ENCODE data around the gene TMEM94.

The TMEM94 gene

GRCh38 chr17:75512926-75513640 lies 56.6 kb downstream of the TMEM94 start:
- DNase-seq (ENCODE audit: low read depth), result peak; percentile 46
- no peak for TF ChIP-seq CTCF (conservative IDR thresholded peaks at IDR 0.05; ENCODE audit: control insufficient read depth, insufficient read depth, low read depth, low read length)
- H3K4me3 ChIP-seq (ENCODE audit: control insufficient read depth, low read depth, low read length), result no peak overlapping the region

- TF ChIP-seq CTCF (conservative IDR thresholded peaks at IDR 0.05; ENCODE audit: control insufficient read depth, insufficient read depth, low read depth, low read length), result no peak
- no peak overlapping the region for H3K4me3 ChIP-seq (ENCODE audit: control insufficient read depth, low read depth, low read length)
Observed at GRCh38 chr17:75513641-75514000, 57.2 kb downstream of the TMEM94 start.

GRCh38 chr17:75514299-75514918 lies 58.0 kb downstream of the TMEM94 start:
- peak overlapping the region; percentile 61 for H3K4me3 ChIP-seq (ENCODE audit: control insufficient read depth, low read depth, low read length)
- TF ChIP-seq CTCF (conservative IDR thresholded peaks at IDR 0.05; ENCODE audit: control insufficient read depth, insufficient read depth, low read depth, low read length), result no peak
- DNase-seq (ENCODE audit: low read depth), result no peak

More at GRCh38 chr17:75513641-75514000, 57.2 kb downstream of the TMEM94 start:
- DNase-seq (ENCODE audit: low read depth), result no peak

- H3K4me3 ChIP-seq (ENCODE audit: control insufficient read depth, low read depth, low read length), result peak overlapping the region; percentile 61
- TF ChIP-seq CTCF (conservative IDR thresholded peaks at IDR 0.05; ENCODE audit: control insufficient read depth, insufficient read depth, low read depth, low read length), result no peak
- no peak for DNase-seq (ENCODE audit: low read depth)
Observed at GRCh38 chr17:75514919-75515495, 58.6 kb downstream of the TMEM94 start.

GRCh38 chr17:75515496-75516254 lies 59.2 kb downstream of the TMEM94 start, which contains the start of gene CASKIN2:
CASKIN2 (minus strand) TSS chr17:75515537; CDS start chr17:75513804, 1,733 bp downstream.
- H3K4me3 ChIP-seq (ENCODE audit: control insufficient read depth, low read depth, low read length), result peak within 1 kb of the TSS; percentile 66
- no peak for TF ChIP-seq CTCF (conservative IDR thresholded peaks at IDR 0.05; ENCODE audit: control insufficient read depth, insufficient read depth, low read depth, low read length)
- peak; percentile 78 for DNase-seq (ENCODE audit: low read depth)

- peak; percentile 76 for DNase-seq (ENCODE audit: low read depth)
- TF ChIP-seq CTCF (conservative IDR thresholded peaks at IDR 0.05; ENCODE audit: control insufficient read depth, insufficient read depth, low read depth, low read length), result no peak
Observed at GRCh38 chr17:75516255-75516618, 59.8 kb downstream of the TMEM94 start, which contains the start of gene TSEN54. TSEN54 (plus strand) TSS chr17:75516528; CDS start chr17:75516561, 33 bp downstream.

More at GRCh38 chr17:75516255-75516618, 59.8 kb downstream of the TMEM94 start, which contains the start of gene TSEN54:
- H3K4me3 ChIP-seq (ENCODE audit: control insufficient read depth, low read depth, low read length), result peak within 1 kb of the TSS; percentile 66

All from fibroblast of mammary gland (primary cell).